Left ventricle myocardium inferior (tissue), 1 donor: Measurements from ENCODE around the gene MCTP2. TPM values are rescaled to one million over a fixed set of nuclear protein-coding genes. Genes with fewer than 3 reads are reported as not detected.

Experiments used
- DNase-seq: peaks from one replicate; pipeline ENCODE4 v3.0.0-alpha.2; 2020
- H3K27ac ChIP-seq: fragments of 200-600 bp; replicated peaks from 2 replicates; pipeline ENCODE4 v1.8.0; 2021
- H3K27me3 ChIP-seq: fragments of 200-600 bp; 2 replicates; pipeline ENCODE4 v1.8.0; 2021; ENCODE audit warnings: low read depth
- H3K36me3 ChIP-seq: fragments of 200-600 bp; 2 replicates; pipeline ENCODE4 v1.8.0; 2021
- H3K4me1 ChIP-seq: fragments of 200-600 bp; 2 replicates; pipeline ENCODE4 v1.8.0; 2021
- H3K4me3 ChIP-seq: fragments of 200-600 bp; 2 replicates; pipeline ENCODE4 v1.8.0; 2021; ENCODE audit warnings: mild to moderate bottlenecking, moderate library complexity
- H3K9me3 ChIP-seq: fragments of 200-600 bp; replicated peaks from 2 replicates; pipeline ENCODE4 v1.8.0; 2021
- intact Hi-C: fragments of 100-400 bp; cut with micrococcal nuclease; formaldehyde crosslinking; loops from one replicate; pipeline ENCODE4 v1.11.0; 2022
- total RNA-seq: library from RNA; stranded (reverse); fragmentation: NEBNext Ultra II Directional; extraction: Animal tissue kit (Norgen Biotek cat#: 25700); gene quantifications from one replicate; pipeline ENCODE4 v1.2.1, GENCODE V29; 2021
- TF ChIP-seq, protein P1 (sequence below): fragments of 200-600 bp; IDR thresholded peaks from 2 replicates; pipeline ENCODE4 v1.8.0; 2021; ENCODE audit warnings: antibody characterized with exemption, mild to moderate bottlenecking, borderline replicate concordance
- donor health status: DM: no; HTN: yes; CAD: no; lungs with severe emphysema.

Gene MCTP2
- total RNA-seq, 1 donor from 2014 or later = 1.0 TPM

DNA sequence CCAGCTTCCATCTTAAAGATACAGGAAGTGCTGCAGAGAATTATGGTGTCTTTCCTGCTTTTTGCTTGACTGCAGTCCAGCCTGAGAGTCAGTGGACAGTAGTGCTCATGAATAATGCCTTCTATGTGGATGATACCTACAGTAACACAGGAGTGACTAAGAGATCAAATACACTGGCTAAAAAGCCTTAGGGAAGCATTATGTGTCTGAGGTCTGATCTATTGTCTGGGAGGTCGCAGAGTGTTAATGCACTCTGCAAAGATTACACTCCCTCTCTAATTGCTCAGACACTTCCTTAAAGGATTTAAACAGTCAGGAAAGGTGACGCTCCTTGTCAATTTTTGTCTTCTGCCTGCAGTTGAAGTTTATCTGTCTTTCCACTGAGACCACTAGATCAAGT is 183.6 kb downstream of the MCTP2 start:
- Histone ChIP-seq H3K4me1 (no peaks in the 10 kb centered on the region), H3K9me3 (peaks cover 9% of the 10 kb centered on the region), H3K4me3 (no peak overlapping the region), H3K27ac (no peak overlapping the region), H3K36me3 (no peaks in the 10 kb centered on the region), H3K27me3 (peaks cover 26% of the 10 kb centered on the region)
- no peak for DNase-seq
- TF ChIP-seq, protein P1, sequence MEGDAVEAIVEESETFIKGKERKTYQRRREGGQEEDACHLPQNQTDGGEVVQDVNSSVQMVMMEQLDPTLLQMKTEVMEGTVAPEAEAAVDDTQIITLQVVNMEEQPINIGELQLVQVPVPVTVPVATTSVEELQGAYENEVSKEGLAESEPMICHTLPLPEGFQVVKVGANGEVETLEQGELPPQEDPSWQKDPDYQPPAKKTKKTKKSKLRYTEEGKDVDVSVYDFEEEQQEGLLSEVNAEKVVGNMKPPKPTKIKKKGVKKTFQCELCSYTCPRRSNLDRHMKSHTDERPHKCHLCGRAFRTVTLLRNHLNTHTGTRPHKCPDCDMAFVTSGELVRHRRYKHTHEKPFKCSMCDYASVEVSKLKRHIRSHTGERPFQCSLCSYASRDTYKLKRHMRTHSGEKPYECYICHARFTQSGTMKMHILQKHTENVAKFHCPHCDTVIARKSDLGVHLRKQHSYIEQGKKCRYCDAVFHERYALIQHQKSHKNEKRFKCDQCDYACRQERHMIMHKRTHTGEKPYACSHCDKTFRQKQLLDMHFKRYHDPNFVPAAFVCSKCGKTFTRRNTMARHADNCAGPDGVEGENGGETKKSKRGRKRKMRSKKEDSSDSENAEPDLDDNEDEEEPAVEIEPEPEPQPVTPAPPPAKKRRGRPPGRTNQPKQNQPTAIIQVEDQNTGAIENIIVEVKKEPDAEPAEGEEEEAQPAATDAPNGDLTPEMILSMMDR = no peak
- intact Hi-C loops = no loop called here

DNA sequence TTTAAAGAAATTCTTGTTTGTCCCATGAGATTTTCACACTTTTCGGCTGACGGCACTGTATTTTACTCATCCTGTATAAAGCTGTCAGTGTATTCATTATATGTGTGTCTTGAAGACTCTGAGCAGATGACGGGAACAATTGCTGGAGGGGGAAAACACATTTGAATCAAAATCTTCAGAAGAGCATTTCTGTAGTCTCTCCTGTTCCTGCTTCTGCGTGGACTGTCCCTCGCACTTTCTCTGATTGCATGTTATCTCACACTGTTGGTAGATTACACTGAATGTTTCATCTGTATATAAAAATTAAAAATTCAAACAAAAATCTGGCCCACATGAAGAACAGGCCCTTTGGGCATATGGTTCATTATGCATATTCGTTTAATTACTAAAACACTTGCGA is 184.9 kb downstream of the MCTP2 start:
- no peaks in the 10 kb centered on the region for H3K36me3 ChIP-seq
- H3K9me3 ChIP-seq = peaks cover 15% of the 10 kb centered on the region
- TF ChIP-seq, protein P1 = no peak
- no peak overlapping the region for H3K4me3 ChIP-seq
- intact Hi-C loops = no loop called here
- no peak overlapping the region for H3K27ac ChIP-seq
- DNase-seq = no peak
- H3K4me1 ChIP-seq = no peaks in the 10 kb centered on the region
- peaks cover 26% of the 10 kb centered on the region for H3K27me3 ChIP-seq

DNA sequence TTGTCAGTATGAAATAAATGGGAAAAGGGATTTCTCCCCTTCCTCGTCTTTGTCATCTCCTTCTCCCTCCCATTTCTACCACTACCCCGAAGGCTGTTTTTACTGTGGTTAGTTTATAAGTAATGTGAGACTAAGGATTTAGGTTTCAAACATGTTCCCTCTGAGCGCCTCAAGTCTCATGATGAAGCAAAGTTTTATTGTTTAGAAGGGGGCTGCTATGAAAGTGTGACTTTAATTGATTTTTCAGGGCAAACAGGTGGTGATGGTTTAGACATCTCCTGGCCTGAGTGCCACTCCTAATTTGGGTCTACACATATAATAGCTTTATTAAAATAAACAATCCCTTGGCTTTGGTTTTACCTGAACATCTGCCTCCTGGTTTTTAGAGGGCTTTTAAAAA is 185.5 kb downstream of the MCTP2 start:
- H3K9me3 ChIP-seq = peaks cover 15% of the 10 kb centered on the region
- TF ChIP-seq, protein P1 = no peak
- intact Hi-C loops = no loop called here
- no peak overlapping the region for H3K4me3 ChIP-seq
- H3K27me3 ChIP-seq = peaks cover 28% of the 10 kb centered on the region
- no peaks in the 10 kb centered on the region for H3K36me3 ChIP-seq
- no peaks in the 10 kb centered on the region for H3K4me1 ChIP-seq
- no peak for DNase-seq
- no peak overlapping the region for H3K27ac ChIP-seq

DNA sequence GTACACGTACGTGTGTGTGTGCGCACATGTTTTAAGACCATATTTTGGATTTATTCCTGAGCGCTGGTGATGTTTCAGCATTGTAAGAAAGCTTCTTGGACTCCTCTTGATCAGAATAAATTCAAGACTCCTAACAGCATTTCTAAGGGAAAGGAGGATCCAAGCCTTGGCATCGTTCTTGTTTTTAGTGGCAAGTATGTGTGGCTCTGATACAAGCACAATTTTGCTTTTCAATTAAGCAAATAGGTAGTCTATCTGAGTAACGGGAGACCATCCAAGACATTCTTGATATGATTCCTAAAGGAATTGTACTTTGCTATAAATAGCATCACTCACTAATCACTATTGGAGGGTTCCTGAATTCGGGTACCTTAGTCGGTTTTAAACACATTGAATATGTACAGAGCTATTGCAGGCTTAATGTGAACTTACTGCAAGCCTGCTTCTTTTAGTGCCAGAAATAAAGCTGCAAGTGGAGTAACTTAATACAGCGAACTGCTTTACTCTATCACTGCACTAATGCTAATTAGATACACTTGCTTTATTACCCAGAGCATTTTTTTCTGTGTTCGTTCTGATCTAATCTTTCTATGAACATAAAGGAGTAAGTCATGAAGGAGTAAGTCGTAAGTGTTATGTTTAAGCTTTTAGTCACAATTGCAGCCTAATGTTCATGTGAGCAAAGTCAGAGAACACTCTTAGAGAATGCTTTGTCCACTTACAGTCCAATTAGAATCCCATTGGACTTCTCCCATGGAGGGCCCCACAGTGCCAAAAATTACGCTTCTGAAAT is 186.3 kb downstream of the MCTP2 start:
- Histone ChIP-seq H3K36me3 (no peaks in the 10 kb centered on the region), H3K27me3 (peaks cover 37% of the 10 kb centered on the region), H3K4me1 (no peaks in the 10 kb centered on the region), H3K27ac (no peak overlapping the region), H3K9me3 (peaks cover 15% of the 10 kb centered on the region), H3K4me3 (no peak overlapping the region)
- intact Hi-C loops = no loop called here
- TF ChIP-seq, protein P1 = no peak
- no peak for DNase-seq

DNA sequence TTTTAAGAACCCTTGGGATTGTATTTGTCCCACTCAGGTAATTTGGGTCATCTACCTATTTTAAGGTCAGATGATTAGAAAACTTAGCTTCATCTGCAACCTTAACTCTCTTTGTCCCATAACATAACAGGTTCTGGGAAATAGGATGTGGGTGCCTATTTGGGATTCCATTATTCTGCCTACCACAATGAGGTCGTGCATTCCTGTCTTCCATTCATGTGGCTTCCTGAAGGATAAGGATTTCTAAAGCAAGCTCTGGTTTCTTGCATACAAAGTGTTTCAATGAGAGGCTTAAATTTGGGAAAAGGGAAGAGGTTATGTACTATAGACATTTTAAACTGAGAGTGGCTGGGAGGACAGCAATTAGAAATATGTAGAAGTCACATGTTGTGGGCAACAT is 190.3 kb downstream of the MCTP2 start:
- Histone ChIP-seq H3K9me3 (peaks cover 15% of the 10 kb centered on the region), H3K27me3 (peaks cover 26% of the 10 kb centered on the region), H3K4me3 (no peak overlapping the region), H3K4me1 (no peaks in the 10 kb centered on the region), H3K27ac (no peak overlapping the region), H3K36me3 (no peaks in the 10 kb centered on the region)
- intact Hi-C loops = no loop called here
- DNase-seq = no peak
- TF ChIP-seq, protein P1 = no peak
